Germinal center (tissue), 1 donor: ENCODE data around the gene IFRD1.

Source experiments
- DNase-seq: peaks from one replicate; pipeline ENCODE4 v3.0.0; 2012; ENCODE audit warnings: mixed read lengths, low spot score

The IFRD1 gene, protein sequence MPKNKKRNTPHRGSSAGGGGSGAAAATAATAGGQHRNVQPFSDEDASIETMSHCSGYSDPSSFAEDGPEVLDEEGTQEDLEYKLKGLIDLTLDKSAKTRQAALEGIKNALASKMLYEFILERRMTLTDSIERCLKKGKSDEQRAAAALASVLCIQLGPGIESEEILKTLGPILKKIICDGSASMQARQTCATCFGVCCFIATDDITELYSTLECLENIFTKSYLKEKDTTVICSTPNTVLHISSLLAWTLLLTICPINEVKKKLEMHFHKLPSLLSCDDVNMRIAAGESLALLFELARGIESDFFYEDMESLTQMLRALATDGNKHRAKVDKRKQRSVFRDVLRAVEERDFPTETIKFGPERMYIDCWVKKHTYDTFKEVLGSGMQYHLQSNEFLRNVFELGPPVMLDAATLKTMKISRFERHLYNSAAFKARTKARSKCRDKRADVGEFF

GRCh38 chr7:112449902-112450806 is at the start of gene IFRD1:
TSS of gene IFRD1 (plus strand) at chr7:112450460. CDS start at chr7:112450689, 229 bp downstream.
- peak; percentile 96 for DNase-seq

GRCh38 chr7:112404321-112404720 is 45.9 kb upstream of the IFRD1 start:
- no peak for DNase-seq

GRCh38 chr7:112405286-112405685 is 45.0 kb upstream of the IFRD1 start:
- DNase-seq, result no peak

GRCh38 chr7:112407261-112407660 is 43.0 kb upstream of the IFRD1 start:
- no peak for DNase-seq

- no peak for DNase-seq
These were observed 40.2 kb upstream of the IFRD1 start for GRCh38 chr7:112410092-112410491.

- DNase-seq, result no peak
These were observed 39.0 kb upstream of the IFRD1 start for GRCh38 chr7:112411186-112411795.

GRCh38 chr7:112414855-112415490 is 35.3 kb upstream of the IFRD1 start:
- DNase-seq, result peak; percentile 14

DNA sequence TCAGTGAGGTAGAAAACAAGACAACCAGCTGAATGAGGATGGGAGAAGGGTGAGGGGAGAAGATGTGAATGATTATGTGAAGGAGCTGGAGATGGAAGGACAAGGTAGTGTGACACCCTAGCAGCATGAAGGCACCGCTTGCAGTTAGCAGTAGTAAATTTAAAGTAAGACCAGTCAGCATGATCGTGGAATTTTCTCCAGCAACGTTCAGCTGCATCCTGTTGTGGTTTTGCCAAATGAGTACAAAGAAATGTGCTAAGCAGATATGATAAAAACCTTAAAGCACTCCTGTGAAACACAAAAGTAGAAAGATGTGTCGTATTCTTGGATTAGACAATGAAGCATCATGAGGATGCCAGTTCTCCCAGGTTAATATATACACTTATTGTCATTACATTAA is 34.1 kb upstream of the IFRD1 start:
- no peak for DNase-seq

- no peak for DNase-seq
These were observed 30.6 kb upstream of the IFRD1 start for GRCh38 chr7:112419543-112420130.

DNA sequence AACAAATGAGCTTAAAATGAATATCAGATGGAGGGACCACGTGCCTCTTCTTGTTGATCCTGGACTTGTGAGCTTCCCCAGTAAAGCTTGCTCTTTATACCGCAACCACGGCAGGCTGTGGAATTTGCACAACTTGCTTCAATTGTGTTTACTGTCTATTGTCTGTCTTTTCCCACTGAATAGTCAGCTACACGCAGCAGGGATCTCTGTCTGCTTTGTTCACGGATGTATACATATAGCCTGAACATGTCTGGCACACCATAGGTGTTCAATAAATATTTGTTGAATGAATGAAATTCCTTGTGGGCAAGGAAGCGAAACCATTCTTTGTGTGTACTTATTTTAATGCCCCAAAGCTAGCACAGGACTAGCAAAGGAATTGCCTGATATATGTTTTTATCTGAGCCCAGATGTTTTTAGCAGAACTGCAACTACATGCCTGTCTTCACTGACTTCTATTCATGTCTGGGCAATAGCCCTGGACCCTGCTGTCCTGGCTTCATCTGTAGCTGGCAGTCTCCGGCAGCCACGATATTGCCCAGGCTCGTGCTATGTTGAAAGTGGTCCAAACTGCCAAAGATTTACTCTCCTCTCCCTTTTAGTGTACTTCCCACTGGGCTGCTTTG is 29.9 kb upstream of the IFRD1 start:
- DNase-seq, result no peak

DNA sequence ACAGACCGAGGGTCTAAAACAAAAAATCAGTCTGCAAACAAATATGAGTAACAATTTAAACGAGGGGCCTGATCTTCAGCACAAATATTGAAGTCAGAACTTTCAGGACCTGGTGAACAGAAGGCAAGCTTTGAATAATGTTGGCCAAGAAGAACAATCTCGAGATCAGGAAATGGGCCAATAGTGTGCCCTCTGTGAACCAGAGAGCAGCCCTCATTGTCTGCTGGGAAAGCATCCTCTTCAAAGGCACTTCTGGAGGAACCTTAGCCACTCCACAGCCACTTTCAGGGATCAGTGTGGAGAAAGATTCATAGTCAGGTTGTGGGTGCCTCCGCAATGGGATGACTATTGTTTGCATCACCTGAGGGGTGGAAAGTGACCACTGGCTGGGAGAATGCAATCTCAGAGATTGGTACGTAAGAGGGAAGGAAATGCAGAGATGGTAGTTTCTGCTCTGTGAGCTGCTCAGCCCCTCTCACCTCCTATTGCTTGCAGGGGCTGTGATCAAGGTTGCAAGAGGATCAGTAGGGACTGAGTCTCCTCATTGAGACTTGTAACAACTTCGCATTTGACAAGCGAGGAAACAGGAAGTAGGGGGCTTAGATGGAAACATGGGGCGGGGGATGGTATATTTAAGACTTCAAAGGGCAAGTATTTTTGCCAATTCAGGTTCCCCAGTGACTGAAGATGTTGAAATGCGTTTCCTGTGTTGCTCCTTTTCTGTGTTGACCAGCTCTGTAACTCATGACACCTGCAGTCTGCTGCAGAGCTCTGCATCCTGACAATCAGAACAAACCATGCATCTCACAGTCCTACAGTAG is 28.4 kb upstream of the IFRD1 start:
- no peak for DNase-seq

- DNase-seq, result no peak
These were observed 27.3 kb upstream of the IFRD1 start for GRCh38 chr7:112422842-112423496.

- DNase-seq, result no peak
These were observed 26.3 kb upstream of the IFRD1 start for GRCh38 chr7:112423987-112424386.

DNA sequence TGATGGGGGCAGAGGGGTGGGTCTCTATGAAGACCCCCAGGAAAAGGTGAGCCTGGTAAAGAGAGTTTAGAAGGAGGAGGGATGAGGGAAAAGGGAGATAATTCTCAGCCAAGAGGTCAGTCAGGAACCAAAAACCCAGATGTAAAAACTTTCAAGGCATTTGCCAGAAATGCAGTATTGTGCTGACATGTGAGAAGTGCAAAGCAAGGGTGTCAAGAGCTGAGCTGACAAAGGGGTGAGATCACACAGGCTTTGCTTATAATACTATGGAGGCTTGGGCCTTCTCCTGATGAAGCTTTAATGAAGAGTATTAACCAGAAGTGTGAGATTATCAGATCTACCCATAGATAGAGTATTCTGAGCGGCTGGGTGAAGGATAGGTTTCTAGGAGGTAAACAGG is 22.3 kb upstream of the IFRD1 start:
- DNase-seq, result no peak

DNA sequence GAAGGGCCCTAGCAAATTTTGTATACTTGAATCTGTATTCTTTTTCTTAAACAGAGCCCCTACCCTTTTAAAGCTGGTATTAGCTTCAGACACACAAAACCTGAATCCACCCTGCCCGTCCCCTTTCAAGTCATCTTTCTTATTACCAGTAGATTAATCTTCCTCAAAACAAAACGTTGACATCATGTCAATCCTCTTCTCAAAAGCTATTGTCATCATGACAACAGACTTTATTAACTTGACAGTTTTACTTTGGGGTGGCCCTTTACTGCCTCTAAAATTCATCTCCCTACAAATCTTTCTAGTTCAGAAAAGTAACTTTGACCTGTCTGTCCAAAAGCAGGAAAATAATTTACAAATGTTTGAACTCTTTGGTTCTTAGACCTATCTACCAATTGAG is 21.5 kb upstream of the IFRD1 start:
- no peak for DNase-seq

- DNase-seq, result no peak
These were observed 19.6 kb upstream of the IFRD1 start for GRCh38 chr7:112430649-112431048.

GRCh38 chr7:112431803-112432202 is 18.5 kb upstream of the IFRD1 start:
- DNase-seq, result no peak

DNA sequence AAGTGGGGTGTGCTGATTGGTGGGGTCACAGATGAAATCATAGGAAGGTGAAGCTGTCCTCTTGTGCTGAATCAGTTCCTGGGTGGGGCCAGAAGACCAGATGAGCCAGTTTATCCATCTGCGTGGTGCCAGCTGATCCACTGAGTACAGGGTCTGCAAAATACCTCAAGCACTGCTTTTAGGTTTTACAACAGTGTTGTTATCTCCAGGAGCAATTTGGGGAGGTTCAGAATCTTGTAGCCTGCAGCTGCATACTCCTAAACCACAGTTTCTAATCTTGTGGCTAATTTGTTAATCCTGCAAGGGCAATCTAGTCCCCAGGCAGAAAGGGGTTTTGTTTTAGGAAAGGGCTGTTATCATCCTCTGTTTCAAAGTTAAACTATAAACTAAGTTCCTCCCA is 17.0 kb upstream of the IFRD1 start:
- no peak for DNase-seq

DNA sequence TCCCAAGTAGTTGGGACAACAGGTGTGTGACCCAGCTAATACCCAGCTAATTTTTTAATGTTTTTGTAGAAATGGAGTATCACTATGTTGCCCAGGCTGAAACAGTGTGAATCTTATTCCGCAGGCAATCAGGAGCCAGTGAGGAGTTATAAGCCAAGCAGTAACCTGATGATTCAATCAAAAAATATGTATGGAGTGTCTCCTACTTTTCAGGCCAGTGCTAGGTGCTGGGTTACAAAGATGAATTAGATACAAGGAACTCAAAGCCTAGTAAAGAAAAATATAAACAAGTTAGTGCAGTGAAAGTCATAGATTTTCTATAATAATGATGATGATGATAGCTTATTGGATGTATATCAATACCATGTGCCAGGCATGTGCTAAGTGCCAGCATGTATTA is 13.2 kb upstream of the IFRD1 start:
- DNase-seq, result no peak

DNA sequence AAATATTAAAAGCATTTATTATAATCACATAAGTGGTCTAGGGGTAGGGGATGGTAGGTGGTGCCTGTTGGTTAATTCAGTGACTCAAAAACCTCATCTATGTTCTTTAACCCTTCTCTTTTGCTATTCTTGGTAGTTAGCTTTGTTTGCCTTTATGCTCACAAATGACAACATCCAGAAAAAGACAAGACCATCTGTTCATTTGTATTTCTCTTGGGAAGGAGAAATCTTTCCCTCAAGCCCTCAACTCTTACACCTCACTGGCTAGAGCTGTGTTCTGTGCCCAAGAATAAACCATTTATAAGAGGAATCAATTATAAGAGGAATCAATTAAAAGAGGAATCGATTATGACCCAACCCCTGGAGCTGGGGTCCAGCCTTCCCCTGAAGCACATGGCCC is 10.8 kb upstream of the IFRD1 start:
- DNase-seq, result no peak
